DOHH2 (cell line): Measurements from ENCODE around the gene GSAP.

Experiments used
- H3F3A ChIP-seq: fragments of 200-600 bp; sonication (generic), shearing (Covaris generic); 2 replicates; pipeline ENCODE4 v1.6.0; 2016; ENCODE audit warnings: antibody characterized with exemption, mild to moderate bottlenecking; ENCODE audit not compliant: control insufficient read depth, insufficient read depth
- H3K27ac ChIP-seq: fragments of 200-600 bp; sonication (generic); 2 replicates; pipeline ENCODE4 v1.5.1; 2014; ENCODE audit warnings: low read depth, mild to moderate bottlenecking, low read length, moderate library complexity
- H3K27me3 ChIP-seq: fragments of 200-600 bp; sonication (generic); 2 replicates; pipeline ENCODE4 v1.6.1; 2014; ENCODE audit warnings: mild to moderate bottlenecking, low read length, mixed read lengths; ENCODE audit not compliant: control insufficient read depth
- H3K36me3 ChIP-seq: fragments of 200-600 bp; sonication (generic); 2 replicates; pipeline ENCODE4 v1.6.1; 2014; ENCODE audit warnings: mild to moderate bottlenecking, low read length, moderate library complexity, mixed read lengths; ENCODE audit not compliant: control insufficient read depth
- H3K4me1 ChIP-seq: fragments of 200-600 bp; sonication (generic); 2 replicates; pipeline ENCODE4 v1.6.1; 2014; ENCODE audit warnings: mild to moderate bottlenecking, low read length, mixed read lengths; ENCODE audit not compliant: control insufficient read depth
- H3K4me2 ChIP-seq: fragments of 200-600 bp; sonication (generic); 2 replicates; pipeline ENCODE4 v1.6.0; 2014; ENCODE audit warnings: mild to moderate bottlenecking, low read length, moderate library complexity
- H3K4me3 ChIP-seq: fragments of 200-600 bp; sonication (generic); 2 replicates; pipeline ENCODE4 v1.5.1; 2014; ENCODE audit warnings: mild to moderate bottlenecking, low read length, mixed read lengths
- H3K79me2 ChIP-seq: fragments of 200-600 bp; sonication (generic); 2 replicates; pipeline ENCODE4 v1.6.1; 2014; ENCODE audit warnings: mild to moderate bottlenecking, low read length, mixed read lengths; ENCODE audit not compliant: control insufficient read depth
- H3K9me2 ChIP-seq: fragments of 200-600 bp; sonication (generic); replicated peaks from 2 replicates; pipeline ENCODE4 v1.6.1; 2014; ENCODE audit warnings: mild to moderate bottlenecking, low read length, mixed read lengths; ENCODE audit not compliant: control insufficient read depth
- H3K9me3 ChIP-seq: fragments of 200-600 bp; sonication (generic); 2 replicates; pipeline ENCODE4 v1.6.1; 2014; ENCODE audit warnings: antibody characterized with exemption, low read length, mixed read lengths; ENCODE audit not compliant: control insufficient read depth, insufficient read depth
- H4K20me1 ChIP-seq: fragments of 200-600 bp; sonication (generic); 2 replicates; pipeline ENCODE4 v1.6.0; 2014; ENCODE audit warnings: low read depth, mild to moderate bottlenecking, antibody characterized with exemption, low read length, moderate library complexity; ENCODE audit not compliant: control insufficient read depth, insufficient read depth
- EZH2phosphoT487 ChIP-seq: fragments of 200-600 bp; sonication (generic); IDR thresholded peaks from 2 replicates; pipeline ENCODE4 v1.6.1; 2017; ENCODE audit warnings: borderline replicate concordance, mild to moderate bottlenecking, antibody characterized with exemption, low read length, moderate library complexity, mixed read lengths
- TF ChIP-seq, protein P1 (sequence below): fragments of 200-600 bp; sonication (generic); IDR thresholded peaks from one replicate; pipeline ENCODE4 v1.5.1; 2014; ENCODE audit warnings: antibody characterized with exemption, mild to moderate bottlenecking, low read depth, low read length; ENCODE audit not compliant: poor library complexity, severe bottlenecking

The GSAP gene

DNA sequence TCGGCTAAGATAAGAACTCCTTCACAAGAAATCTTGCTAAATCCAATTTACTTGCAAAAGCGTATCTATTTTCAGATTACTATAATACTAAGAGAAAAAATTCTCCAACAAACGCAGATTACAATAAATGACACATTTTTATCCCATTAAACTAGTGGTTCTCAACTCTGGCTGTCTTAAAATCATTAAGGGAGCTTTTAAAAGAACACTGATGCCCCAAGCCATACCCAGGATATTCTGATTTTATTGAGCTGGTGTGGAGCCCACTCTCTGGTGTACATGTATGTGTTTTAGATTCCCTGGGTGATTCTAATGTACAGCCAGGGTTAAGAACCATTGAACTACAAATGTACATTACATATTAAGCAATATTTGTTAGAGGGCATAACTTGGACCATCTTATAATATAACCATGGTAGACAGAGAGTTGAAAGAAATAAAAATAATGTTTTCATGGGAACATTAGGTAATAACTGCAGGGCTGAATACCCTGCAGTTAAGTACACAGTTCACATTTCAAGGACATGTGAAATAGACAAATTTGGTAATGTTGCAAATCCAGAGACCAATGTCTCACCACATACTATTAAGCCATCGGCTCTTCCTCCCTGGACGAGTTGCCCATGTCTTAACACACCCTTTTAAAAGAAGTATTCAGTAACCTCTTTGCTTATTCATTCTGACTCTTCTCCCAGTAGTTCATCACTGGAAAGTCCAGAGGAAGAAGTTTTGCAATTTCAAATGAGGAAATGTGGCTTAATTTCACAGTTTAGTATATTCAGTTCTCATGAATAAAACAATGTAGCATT lies 6.2 kb downstream of the GSAP start:
- H3K4me2 ChIP-seq = no peak overlapping the region
- peaks cover 1% of the 10 kb centered on the region for H3K4me1 ChIP-seq
- peaks cover 34% of the 10 kb centered on the region for H3K27me3 ChIP-seq
- H3K9me2 ChIP-seq = no peaks in the 10 kb centered on the region
- TF ChIP-seq, protein P1, sequence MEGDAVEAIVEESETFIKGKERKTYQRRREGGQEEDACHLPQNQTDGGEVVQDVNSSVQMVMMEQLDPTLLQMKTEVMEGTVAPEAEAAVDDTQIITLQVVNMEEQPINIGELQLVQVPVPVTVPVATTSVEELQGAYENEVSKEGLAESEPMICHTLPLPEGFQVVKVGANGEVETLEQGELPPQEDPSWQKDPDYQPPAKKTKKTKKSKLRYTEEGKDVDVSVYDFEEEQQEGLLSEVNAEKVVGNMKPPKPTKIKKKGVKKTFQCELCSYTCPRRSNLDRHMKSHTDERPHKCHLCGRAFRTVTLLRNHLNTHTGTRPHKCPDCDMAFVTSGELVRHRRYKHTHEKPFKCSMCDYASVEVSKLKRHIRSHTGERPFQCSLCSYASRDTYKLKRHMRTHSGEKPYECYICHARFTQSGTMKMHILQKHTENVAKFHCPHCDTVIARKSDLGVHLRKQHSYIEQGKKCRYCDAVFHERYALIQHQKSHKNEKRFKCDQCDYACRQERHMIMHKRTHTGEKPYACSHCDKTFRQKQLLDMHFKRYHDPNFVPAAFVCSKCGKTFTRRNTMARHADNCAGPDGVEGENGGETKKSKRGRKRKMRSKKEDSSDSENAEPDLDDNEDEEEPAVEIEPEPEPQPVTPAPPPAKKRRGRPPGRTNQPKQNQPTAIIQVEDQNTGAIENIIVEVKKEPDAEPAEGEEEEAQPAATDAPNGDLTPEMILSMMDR = no peak
- no peak for TF ChIP-seq EZH2phosphoT487
- H4K20me1 ChIP-seq = no peaks in the 10 kb centered on the region
- H3F3A ChIP-seq = no peaks in the 10 kb centered on the region
- no peaks in the 10 kb centered on the region for H3K36me3 ChIP-seq
- no peaks in the 10 kb centered on the region for H3K9me3 ChIP-seq
- H3K79me2 ChIP-seq = no peaks in the 10 kb centered on the region
- no peak overlapping the region for H3K4me3 ChIP-seq
- H3K27ac ChIP-seq = no peak overlapping the region

DNA sequence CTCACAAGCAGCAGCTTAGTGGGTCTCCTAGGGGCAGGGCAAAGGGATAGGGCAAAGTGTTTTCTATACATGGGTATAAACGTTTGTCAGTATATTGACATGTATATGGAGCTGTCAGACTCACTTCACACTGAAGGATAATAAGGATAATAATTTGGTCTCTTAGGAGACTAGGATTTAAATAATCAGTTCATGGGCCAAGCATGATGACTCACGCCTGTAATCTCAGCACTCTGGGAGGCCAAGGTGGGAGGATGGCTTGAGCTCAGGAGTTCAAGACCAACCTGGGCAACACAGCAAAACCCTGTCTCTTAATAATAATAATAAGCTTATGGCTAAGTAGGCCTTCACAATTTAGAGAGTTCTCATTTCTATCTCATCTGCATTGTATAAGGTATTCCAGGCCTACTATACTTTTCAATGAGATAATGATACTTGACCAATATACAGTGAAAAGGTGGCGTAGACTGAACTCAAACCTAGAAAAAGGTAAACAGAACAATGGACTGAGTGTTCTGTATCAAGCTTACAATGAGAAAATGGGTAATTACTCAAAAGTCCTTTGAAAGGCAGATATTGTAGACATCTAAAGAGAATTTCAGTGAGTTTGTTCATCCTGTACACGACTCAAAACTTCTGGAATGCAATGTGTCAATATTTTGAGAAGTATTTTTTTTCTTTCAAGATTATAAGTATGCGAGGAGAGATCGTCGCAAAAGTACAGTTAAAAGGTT lies 7.0 kb downstream of the GSAP start:
- H3F3A ChIP-seq = no peaks in the 10 kb centered on the region
- no peak overlapping the region for H3K27ac ChIP-seq
- H3K4me3 ChIP-seq = no peak overlapping the region
- no peaks in the 10 kb centered on the region for H3K4me1 ChIP-seq
- H3K79me2 ChIP-seq = no peaks in the 10 kb centered on the region
- no peaks in the 10 kb centered on the region for H3K9me2 ChIP-seq
- H3K9me3 ChIP-seq = no peaks in the 10 kb centered on the region
- no peak overlapping the region for H3K4me2 ChIP-seq
- H3K36me3 ChIP-seq = no peaks in the 10 kb centered on the region
- H3K27me3 ChIP-seq = peaks cover 27% of the 10 kb centered on the region
- H4K20me1 ChIP-seq = no peaks in the 10 kb centered on the region
- no peak for TF ChIP-seq EZH2phosphoT487
- TF ChIP-seq, protein P1 = no peak

DNA sequence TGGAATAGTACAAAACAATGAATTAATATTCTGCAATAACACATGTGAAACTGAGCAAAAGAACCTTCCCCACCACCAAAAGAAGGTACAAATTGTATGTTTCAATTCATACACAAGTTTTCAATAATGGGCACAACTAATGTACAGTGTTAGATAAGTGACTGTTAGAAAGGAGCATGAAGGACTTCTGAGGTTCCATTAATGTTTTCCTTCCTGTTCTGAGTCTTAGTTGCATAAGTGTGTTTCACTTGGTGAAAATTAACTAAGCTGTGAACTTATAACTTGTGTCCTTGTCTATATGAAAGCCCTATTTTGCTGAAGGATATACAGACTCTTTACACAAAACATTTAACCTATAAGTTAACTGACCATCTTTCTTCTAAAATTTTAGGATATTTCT lies 8.2 kb downstream of the GSAP start:
- H3K27me3 ChIP-seq = peaks cover 19% of the 10 kb centered on the region
- H3K4me3 ChIP-seq = no peak overlapping the region
- H3K9me3 ChIP-seq = no peaks in the 10 kb centered on the region
- no peaks in the 10 kb centered on the region for H3K4me1 ChIP-seq
- TF ChIP-seq EZH2phosphoT487 = no peak
- TF ChIP-seq, protein P1 = no peak
- H3K9me2 ChIP-seq = no peaks in the 10 kb centered on the region
- no peaks in the 10 kb centered on the region for H3K36me3 ChIP-seq
- H3K4me2 ChIP-seq = no peak overlapping the region
- H3F3A ChIP-seq = no peaks in the 10 kb centered on the region
- H3K27ac ChIP-seq = no peak overlapping the region
- H4K20me1 ChIP-seq = no peaks in the 10 kb centered on the region
- no peaks in the 10 kb centered on the region for H3K79me2 ChIP-seq
